ENCODE results near the gene FAM229B. TPM values are rescaled to one million over a fixed set of nuclear protein-coding genes. Genes with fewer than 3 reads are reported as not detected.

Gene FAM229B
- total and polyA plus RNA-seq, 2 donors (not counting 1 experiment from before 2014, with no cell fraction given) = 20.3 to 23.8 TPM

DNA sequence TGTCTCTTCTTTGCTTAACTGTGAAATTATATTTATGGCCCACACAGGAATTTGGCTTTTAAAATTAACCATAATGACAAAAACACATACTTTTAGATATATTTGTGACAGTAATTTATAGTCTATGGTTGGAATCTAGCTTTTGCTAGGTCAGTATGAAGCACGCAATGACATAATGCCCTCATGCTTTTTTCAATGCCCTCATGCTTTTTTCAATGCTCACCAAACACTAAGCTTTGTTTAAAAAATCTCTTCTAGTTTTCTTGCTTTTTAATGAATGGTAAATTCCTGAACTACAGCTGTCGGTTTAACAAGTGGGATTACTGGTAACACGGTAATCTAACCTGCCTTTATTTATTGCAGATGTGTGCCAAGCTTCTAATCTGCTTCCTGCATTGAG is 20.8 kb upstream of the FAM229B start:
- no peak overlapping the region for H2AFZ ChIP-seq (ENCODE audit: low read length)
- H3K4me1 ChIP-seq (ENCODE audit: control insufficient read depth, extremely low read depth, insufficient read depth, low read length) = no peaks in the 10 kb centered on the region
- H3K27me3 ChIP-seq (ENCODE audit: control insufficient read depth, insufficient read depth, low read length) = no peaks in the 10 kb centered on the region
- no peak overlapping the region for H3K27ac ChIP-seq (ENCODE audit: insufficient read depth, low read length)
- H3K9ac ChIP-seq (ENCODE audit: insufficient read depth, low read length) = no peak overlapping the region
- DNase-seq (ENCODE audit: low read depth in 2 of 2) = no peak
- TF ChIP-seq, protein P1, sequence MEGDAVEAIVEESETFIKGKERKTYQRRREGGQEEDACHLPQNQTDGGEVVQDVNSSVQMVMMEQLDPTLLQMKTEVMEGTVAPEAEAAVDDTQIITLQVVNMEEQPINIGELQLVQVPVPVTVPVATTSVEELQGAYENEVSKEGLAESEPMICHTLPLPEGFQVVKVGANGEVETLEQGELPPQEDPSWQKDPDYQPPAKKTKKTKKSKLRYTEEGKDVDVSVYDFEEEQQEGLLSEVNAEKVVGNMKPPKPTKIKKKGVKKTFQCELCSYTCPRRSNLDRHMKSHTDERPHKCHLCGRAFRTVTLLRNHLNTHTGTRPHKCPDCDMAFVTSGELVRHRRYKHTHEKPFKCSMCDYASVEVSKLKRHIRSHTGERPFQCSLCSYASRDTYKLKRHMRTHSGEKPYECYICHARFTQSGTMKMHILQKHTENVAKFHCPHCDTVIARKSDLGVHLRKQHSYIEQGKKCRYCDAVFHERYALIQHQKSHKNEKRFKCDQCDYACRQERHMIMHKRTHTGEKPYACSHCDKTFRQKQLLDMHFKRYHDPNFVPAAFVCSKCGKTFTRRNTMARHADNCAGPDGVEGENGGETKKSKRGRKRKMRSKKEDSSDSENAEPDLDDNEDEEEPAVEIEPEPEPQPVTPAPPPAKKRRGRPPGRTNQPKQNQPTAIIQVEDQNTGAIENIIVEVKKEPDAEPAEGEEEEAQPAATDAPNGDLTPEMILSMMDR (conservative IDR thresholded peaks at IDR 0.05 in 1 of 2, IDR thresholded peaks at IDR 0.05 in 1 of 2; ENCODE audit: low read depth in 1 of 2, low read length in 2 of 2) = no peak
- no peak for TF ChIP-seq EZH2 (IDR thresholded peaks at IDR 0.05; ENCODE audit: low read length, missing control alignments)
- H3K36me3 ChIP-seq (ENCODE audit: control insufficient read depth, insufficient read depth, low read length) = no peaks in the 10 kb centered on the region
- H3K4me3 ChIP-seq (replicated peaks in 1 of 4; ENCODE audit: control extremely low read depth in 1 of 4, insufficient read depth in 1 of 4, low read depth in 3 of 4, low read length in 4 of 4) = no peak overlapping the region
- no peaks in the 10 kb centered on the region for H4K20me1 ChIP-seq (ENCODE audit: control insufficient read depth, extremely low read depth, insufficient read depth, low read length)
- H3K9me3 ChIP-seq (ENCODE audit: control insufficient read depth, insufficient read depth, low read depth, low read length) = no peaks in the 10 kb centered on the region
- H3K4me2 ChIP-seq (ENCODE audit: extremely low read depth, insufficient read depth, low read length) = no peak overlapping the region
- H3K79me2 ChIP-seq (ENCODE audit: control insufficient read depth, insufficient read depth, low read length) = no peaks in the 10 kb centered on the region

DNA sequence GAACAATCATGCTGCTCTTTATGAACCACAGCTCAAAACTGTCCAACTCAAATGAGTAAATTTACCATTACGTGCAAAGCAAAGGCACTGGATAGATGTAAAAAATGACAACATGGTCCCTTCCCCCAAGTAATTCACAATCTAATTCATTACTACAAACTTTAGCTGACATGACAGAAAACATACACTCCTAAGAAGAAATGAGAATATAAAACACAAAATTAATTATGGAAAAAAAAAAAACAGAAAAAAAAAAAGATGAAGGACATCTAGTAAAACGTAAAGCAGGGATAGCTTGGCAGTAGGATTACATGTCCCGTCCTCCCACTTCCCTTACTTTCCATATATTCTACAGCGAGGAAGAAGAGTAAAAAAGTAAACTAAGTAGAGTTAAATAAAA is 5.8 kb upstream of the FAM229B start:
- Histone ChIP-seq H3K36me3 (ENCODE audit: control insufficient read depth, insufficient read depth, low read length) (no peaks in the 10 kb centered on the region), H2AFZ (ENCODE audit: low read length) (no peak overlapping the region)

DNA sequence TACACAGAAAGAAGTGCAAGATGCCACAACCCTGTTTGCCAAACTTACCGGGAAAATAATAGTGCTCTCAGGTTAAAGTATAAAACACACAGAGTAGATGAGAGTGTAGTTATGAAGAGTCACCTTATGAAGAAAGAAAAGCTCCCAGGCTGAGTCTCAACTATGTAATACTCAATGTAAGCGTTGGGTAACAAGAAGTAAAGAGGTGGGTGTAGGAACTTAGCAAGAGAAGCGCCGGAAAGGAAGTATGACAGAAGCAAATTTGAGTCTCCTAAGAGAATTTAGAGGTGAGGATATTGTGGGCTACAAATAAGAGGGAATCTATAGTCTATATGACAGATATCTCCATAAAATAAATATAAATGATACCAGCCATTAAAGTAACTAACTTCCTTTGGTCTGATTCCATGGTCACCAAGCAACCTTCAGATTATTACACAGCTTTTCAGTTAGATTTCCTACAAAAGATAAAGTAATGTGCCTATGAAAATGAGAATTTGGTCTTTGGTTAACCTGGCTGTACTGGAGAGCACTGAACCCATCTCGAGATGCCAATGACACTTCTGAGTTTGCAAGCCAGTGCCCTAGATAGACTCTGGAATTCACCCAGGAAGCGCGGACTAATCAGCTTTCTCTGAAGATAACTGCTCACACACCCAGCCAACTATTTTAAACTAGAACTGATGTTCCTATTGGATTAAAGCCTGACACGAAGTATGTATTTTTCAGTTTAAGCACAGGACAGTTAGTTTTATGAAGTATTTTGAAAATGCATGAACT is 1.9 kb upstream of the FAM229B start:
- Histone ChIP-seq H3K79me2 (ENCODE audit: control insufficient read depth, insufficient read depth, low read length) (no peaks in the 10 kb centered on the region), H3K4me3 (replicated peaks in 1 of 4; ENCODE audit: control extremely low read depth in 1 of 4, insufficient read depth in 1 of 4, low read depth in 3 of 4, low read length in 4 of 4) (no peak overlapping the region), H3K36me3 (ENCODE audit: control insufficient read depth, insufficient read depth, low read length) (no peaks in the 10 kb centered on the region), H2AFZ (ENCODE audit: low read length) (no peak overlapping the region), H3K27ac (ENCODE audit: insufficient read depth, low read length) (no peak overlapping the region), H3K4me2 (ENCODE audit: extremely low read depth, insufficient read depth, low read length) (no peak overlapping the region), H3K27me3 (ENCODE audit: control insufficient read depth, insufficient read depth, low read length) (no peaks in the 10 kb centered on the region), H3K9me3 (ENCODE audit: control insufficient read depth, insufficient read depth, low read depth, low read length) (no peaks in the 10 kb centered on the region), H4K20me1 (ENCODE audit: control insufficient read depth, extremely low read depth, insufficient read depth, low read length) (no peaks in the 10 kb centered on the region), H3K9ac (ENCODE audit: insufficient read depth, low read length) (no peak overlapping the region), H3K4me1 (ENCODE audit: control insufficient read depth, extremely low read depth, insufficient read depth, low read length) (no peaks in the 10 kb centered on the region)
- TF ChIP-seq, protein P1 (conservative IDR thresholded peaks at IDR 0.05 in 1 of 2, IDR thresholded peaks at IDR 0.05 in 1 of 2; ENCODE audit: low read depth in 1 of 2, low read length in 2 of 2) = no peak
- no peak for DNase-seq (ENCODE audit: low read depth in 2 of 2)

More for the DNA sequence above, 5.8 kb upstream of the FAM229B start:
- Histone ChIP-seq H4K20me1 (ENCODE audit: control insufficient read depth, extremely low read depth, insufficient read depth, low read length) (no peaks in the 10 kb centered on the region), H3K27me3 (ENCODE audit: control insufficient read depth, insufficient read depth, low read length) (no peaks in the 10 kb centered on the region), H3K9ac (ENCODE audit: insufficient read depth, low read length) (no peak overlapping the region), H3K79me2 (ENCODE audit: control insufficient read depth, insufficient read depth, low read length) (no peaks in the 10 kb centered on the region), H3K27ac (ENCODE audit: insufficient read depth, low read length) (no peak overlapping the region), H3K4me2 (ENCODE audit: extremely low read depth, insufficient read depth, low read length) (no peak overlapping the region), H3K4me3 (replicated peaks in 1 of 4; ENCODE audit: control extremely low read depth in 1 of 4, insufficient read depth in 1 of 4, low read depth in 3 of 4, low read length in 4 of 4) (no peak overlapping the region), H3K4me1 (ENCODE audit: control insufficient read depth, extremely low read depth, insufficient read depth, low read length) (no peaks in the 10 kb centered on the region), H3K9me3 (ENCODE audit: control insufficient read depth, insufficient read depth, low read depth, low read length) (no peaks in the 10 kb centered on the region)
- TF ChIP-seq, protein P1 (conservative IDR thresholded peaks at IDR 0.05 in 1 of 2, IDR thresholded peaks at IDR 0.05 in 1 of 2; ENCODE audit: low read depth in 1 of 2, low read length in 2 of 2) = no peak
- TF ChIP-seq EZH2 (IDR thresholded peaks at IDR 0.05; ENCODE audit: low read length, missing control alignments) = no peak
- DNase-seq (ENCODE audit: low read depth in 2 of 2) = no peak
